HEK293T (cell line): ENCODE data around the gene TRAF3.

Experiments used
- CTBP1 ChIP-seq: fragments of 450-650 bp; IDR thresholded peaks from 2 replicates; pipeline ENCODE4 v1.6.1; 2016; ENCODE audit warnings: borderline replicate concordance
- ELF4 ChIP-seq: fragments of 450-650 bp; IDR thresholded peaks from 2 replicates; pipeline ENCODE4 v1.6.1; 2017; ENCODE audit warnings: antibody characterized with exemption
- FOXK2 ChIP-seq: fragments of 450-650 bp; IDR thresholded peaks from 2 replicates; pipeline ENCODE4 v1.6.1; 2016; ENCODE audit warnings: mild to moderate bottlenecking
- FOXM1 ChIP-seq: fragments of 450-650 bp; IDR thresholded peaks from 2 replicates; pipeline ENCODE4 v1.6.1; 2017; ENCODE audit warnings: mild to moderate bottlenecking, borderline replicate concordance
- HDGF ChIP-seq: fragments of 450-650 bp; IDR thresholded peaks from 2 replicates; pipeline ENCODE4 v1.6.1; 2017; ENCODE audit warnings: antibody characterized with exemption, borderline replicate concordance
- LEF1 ChIP-seq: fragments of 450-650 bp; IDR thresholded peaks from 2 replicates; pipeline ENCODE4 v1.6.1; 2017; ENCODE audit warnings: mild to moderate bottlenecking, borderline replicate concordance
- NFRKB ChIP-seq: fragments of 450-650 bp; IDR thresholded peaks from 2 replicates; pipeline ENCODE4 v1.6.1; 2016; ENCODE audit warnings: mild to moderate bottlenecking, moderate library complexity
- TARDBP ChIP-seq: fragments of 450-650 bp; IDR thresholded peaks from 2 replicates; pipeline ENCODE4 v1.6.1; 2016
- ZNF384 ChIP-seq: fragments of 450-650 bp; IDR thresholded peaks from 2 replicates; pipeline ENCODE4 v1.6.1; 2016
- TF ChIP-seq, protein P1 (sequence below): fragments of 450-650 bp; IDR thresholded peaks from 2 replicates; pipeline ENCODE4 v1.6.1; 2016

- no peak for TF ChIP-seq TARDBP
- TF ChIP-seq LEF1, result no peak
- TF ChIP-seq ELF4, result no peak
- TF ChIP-seq HDGF, result no peak
- TF ChIP-seq FOXK2, result no peak
- no peak for TF ChIP-seq FOXM1
- no peak for TF ChIP-seq ZNF384
- TF ChIP-seq NFRKB, result no peak
- TF ChIP-seq, protein P1, sequence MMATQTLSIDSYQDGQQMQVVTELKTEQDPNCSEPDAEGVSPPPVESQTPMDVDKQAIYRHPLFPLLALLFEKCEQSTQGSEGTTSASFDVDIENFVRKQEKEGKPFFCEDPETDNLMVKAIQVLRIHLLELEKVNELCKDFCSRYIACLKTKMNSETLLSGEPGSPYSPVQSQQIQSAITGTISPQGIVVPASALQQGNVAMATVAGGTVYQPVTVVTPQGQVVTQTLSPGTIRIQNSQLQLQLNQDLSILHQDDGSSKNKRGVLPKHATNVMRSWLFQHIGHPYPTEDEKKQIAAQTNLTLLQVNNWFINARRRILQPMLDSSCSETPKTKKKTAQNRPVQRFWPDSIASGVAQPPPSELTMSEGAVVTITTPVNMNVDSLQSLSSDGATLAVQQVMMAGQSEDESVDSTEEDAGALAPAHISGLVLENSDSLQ, result no peak
- TF ChIP-seq CTBP1, result no peak
These were observed 153.7 kb downstream of the TRAF3 start for GRCh38 chr14:102930753-102931579.
